ENCODE measurements around the gene FKBP5.

GRCh38 chr6:35634316-35634715, 54.4 kb downstream of the FKBP5 start:
- TF ChIP-seq CTCF (conservative IDR thresholded peaks at IDR 0.05; ENCODE audit: low read depth, low read length): no peak
- no peak for TF ChIP-seq EZH2phosphoT487 (IDR thresholded peaks at IDR 0.05; ENCODE audit: borderline replicate concordance, low read length)

All from PC-3 (cell line).